Measurements from ENCODE around the gene TUBB.

The TUBB gene

GRCh38 chr6:30749554-30750378, 29.6 kb downstream of the TUBB start:
- H2BK120ac ChIP-seq (ENCODE audit: low read depth, low read length): no peak overlapping the region
- peak overlapping the region in 1 of 2 experiments; percentile 87 for H3K14ac ChIP-seq (ENCODE audit: low read length in 2 of 2)
- H2AK5ac ChIP-seq (ENCODE audit: low read length, severe bottlenecking): peak overlapping the region; percentile 100
- H3K4me3 ChIP-seq (ENCODE audit: insufficient read depth in 1 of 2, low read depth in 1 of 2, low read length in 2 of 2): no peak overlapping the region
- H2AFZ ChIP-seq (ENCODE audit: low read depth, low read length): no peak overlapping the region
- WGBS: 89% methylated on average over 12 of the region's 12 CpGs
- peak overlapping the region in 1 of 2 experiments; percentile 78 for H3K4ac ChIP-seq (ENCODE audit: low read depth in 1 of 2, low read length in 2 of 2)
- H3K9me3 ChIP-seq (ENCODE audit: control insufficient read depth, low read length): no peaks in the 10 kb centered on the region
- H3K4me1 ChIP-seq (ENCODE audit: control insufficient read depth, insufficient read depth, low read depth, low read length): peaks cover 27% of the 10 kb centered on the region
- no peak for DNase-seq
- no peak overlapping the region for H4K91ac ChIP-seq (ENCODE audit: low read length)
- peak overlapping the region; percentile 89 for H3K27ac ChIP-seq (ENCODE audit: low read length, poor library complexity, severe bottlenecking)
- no peak overlapping the region for H3K4me2 ChIP-seq (ENCODE audit: low read length, poor library complexity, severe bottlenecking)
- H2BK15ac ChIP-seq (ENCODE audit: low read depth, poor library complexity, severe bottlenecking): peak overlapping the region; percentile 56
- H3K9ac ChIP-seq (ENCODE audit: low read length): peak overlapping the region; percentile 30
- no peaks in the 10 kb centered on the region for H3K27me3 ChIP-seq (ENCODE audit: control insufficient read depth in 1 of 2, insufficient read depth in 1 of 2, low read length in 2 of 2)
- peak overlapping the region; percentile 32 to 98 for H2BK12ac ChIP-seq (ENCODE audit: low read length in 2 of 2)
- H3K79me1 ChIP-seq (replicated peaks; ENCODE audit: low read length, poor library complexity, severe bottlenecking): no peaks in the 10 kb centered on the region
- H4K8ac ChIP-seq (ENCODE audit: low read length): no peak overlapping the region
- H3K36me3 ChIP-seq (ENCODE audit: control insufficient read depth in 1 of 2, insufficient read depth in 2 of 2, low read depth in 1 of 2, low read length in 2 of 2): no peaks in the 10 kb centered on the region
- peak overlapping the region in 1 of 2 experiments; percentile 96 for H3K18ac ChIP-seq (ENCODE audit: low read depth in 1 of 2, low read length in 2 of 2)
- peak overlapping the region; percentile 94 for H2BK5ac ChIP-seq (ENCODE audit: low read depth, low read length, poor library complexity, severe bottlenecking)
- no peak overlapping the region for H3K23ac ChIP-seq (ENCODE audit: low read length in 2 of 2)

- Histone ChIP-seq H2BK15ac (ENCODE audit: low read depth, poor library complexity, severe bottlenecking) (no peak overlapping the region), H3K27me3 (ENCODE audit: control insufficient read depth in 1 of 2, insufficient read depth in 1 of 2, low read length in 2 of 2) (no peaks in the 10 kb centered on the region), H2BK120ac (ENCODE audit: low read depth, low read length) (no peak overlapping the region), H3K9ac (ENCODE audit: low read length) (no peak overlapping the region), H3K4me2 (ENCODE audit: low read length, poor library complexity, severe bottlenecking) (no peak overlapping the region), H3K79me1 (replicated peaks; ENCODE audit: low read length, poor library complexity, severe bottlenecking) (no peaks in the 10 kb centered on the region), H2AFZ (ENCODE audit: low read depth, low read length) (no peak overlapping the region), H2BK5ac (ENCODE audit: low read depth, low read length, poor library complexity, severe bottlenecking) (peak overlapping the region; percentile 85), H3K27ac (ENCODE audit: low read length, poor library complexity, severe bottlenecking) (peak overlapping the region; percentile 89), H3K4ac (ENCODE audit: low read depth in 1 of 2, low read length in 2 of 2) (no peak overlapping the region), H3K9me3 (ENCODE audit: control insufficient read depth, low read length) (no peaks in the 10 kb centered on the region), H3K36me3 (ENCODE audit: control insufficient read depth in 1 of 2, insufficient read depth in 2 of 2, low read depth in 1 of 2, low read length in 2 of 2) (no peaks in the 10 kb centered on the region), H3K23ac (ENCODE audit: low read length in 2 of 2) (no peak overlapping the region), H4K8ac (ENCODE audit: low read length) (no peak overlapping the region), H4K91ac (ENCODE audit: low read length) (no peak overlapping the region), H2AK5ac (ENCODE audit: low read length, severe bottlenecking) (peak overlapping the region; percentile 88), H2BK12ac (ENCODE audit: low read length in 2 of 2) (peak overlapping the region in 1 of 2 experiments; percentile 31), H3K18ac (ENCODE audit: low read depth in 1 of 2, low read length in 2 of 2) (no peak overlapping the region), H3K14ac (ENCODE audit: low read length in 2 of 2) (no peak overlapping the region), H3K4me3 (ENCODE audit: insufficient read depth in 1 of 2, low read depth in 1 of 2, low read length in 2 of 2) (no peak overlapping the region), H3K4me1 (ENCODE audit: control insufficient read depth, insufficient read depth, low read depth, low read length) (peaks cover 26% of the 10 kb centered on the region)
- no peak for DNase-seq
Measured at GRCh38 chr6:30750379-30750668, 30.2 kb downstream of the TUBB start.

- Histone ChIP-seq H3K27ac (ENCODE audit: low read length, poor library complexity, severe bottlenecking) (peak overlapping the region; percentile 99), H2BK120ac (ENCODE audit: low read depth, low read length) (peak overlapping the region; percentile 86), H4K91ac (ENCODE audit: low read length) (peak overlapping the region; percentile 92), H3K18ac (ENCODE audit: low read depth in 1 of 2, low read length in 2 of 2) (peak overlapping the region; percentile 74 to 92), H2AK5ac (ENCODE audit: low read length, severe bottlenecking) (peak overlapping the region; percentile 97), H3K4ac (ENCODE audit: low read depth in 1 of 2, low read length in 2 of 2) (peak overlapping the region; percentile 85 to 86), H2BK15ac (ENCODE audit: low read depth, poor library complexity, severe bottlenecking) (peak overlapping the region; percentile 94), H3K27me3 (ENCODE audit: control insufficient read depth in 1 of 2, insufficient read depth in 1 of 2, low read length in 2 of 2) (no peaks in the 10 kb centered on the region), H3K23ac (ENCODE audit: low read length in 2 of 2) (no peak overlapping the region), H3K14ac (ENCODE audit: low read length in 2 of 2) (peak overlapping the region in 1 of 2 experiments; percentile 73), H3K4me3 (ENCODE audit: insufficient read depth in 1 of 2, low read depth in 1 of 2, low read length in 2 of 2) (peak overlapping the region in 1 of 2 experiments; percentile 62), H3K36me3 (ENCODE audit: control insufficient read depth in 1 of 2, insufficient read depth in 2 of 2, low read depth in 1 of 2, low read length in 2 of 2) (no peaks in the 10 kb centered on the region), H3K9me3 (ENCODE audit: control insufficient read depth, low read length) (no peaks in the 10 kb centered on the region), H2BK5ac (ENCODE audit: low read depth, low read length, poor library complexity, severe bottlenecking) (peak overlapping the region; percentile 99), H3K4me2 (ENCODE audit: low read length, poor library complexity, severe bottlenecking) (no peak overlapping the region), H3K9ac (ENCODE audit: low read length) (peak overlapping the region; percentile 80), H3K4me1 (ENCODE audit: control insufficient read depth, insufficient read depth, low read depth, low read length) (peaks cover 25% of the 10 kb centered on the region), H4K8ac (ENCODE audit: low read length) (peak overlapping the region; percentile 93), H3K79me1 (replicated peaks; ENCODE audit: low read length, poor library complexity, severe bottlenecking) (peaks cover 6% of the 10 kb centered on the region), H2AFZ (ENCODE audit: low read depth, low read length) (no peak overlapping the region), H2BK12ac (ENCODE audit: low read length in 2 of 2) (peak overlapping the region; percentile 82)
- WGBS: 32% methylated on average over 12 of the region's 12 CpGs
- peak; percentile 100 for DNase-seq
Measured at GRCh38 chr6:30752157-30752927, 32.2 kb downstream of the TUBB start.

GRCh38 chr6:30754631-30755030, 34.5 kb downstream of the TUBB start:
- H3K4me1 ChIP-seq (ENCODE audit: control insufficient read depth, insufficient read depth, low read depth, low read length): peaks cover 16% of the 10 kb centered on the region
- no peaks in the 10 kb centered on the region for H3K27me3 ChIP-seq (ENCODE audit: control insufficient read depth in 1 of 2, insufficient read depth in 1 of 2, low read length in 2 of 2)
- H4K91ac ChIP-seq (ENCODE audit: low read length): no peak overlapping the region
- no peak overlapping the region for H3K4me3 ChIP-seq (ENCODE audit: insufficient read depth in 1 of 2, low read depth in 1 of 2, low read length in 2 of 2)
- no peak overlapping the region for H2AK5ac ChIP-seq (ENCODE audit: low read length, severe bottlenecking)
- no peak overlapping the region for H2BK5ac ChIP-seq (ENCODE audit: low read depth, low read length, poor library complexity, severe bottlenecking)
- H2BK120ac ChIP-seq (ENCODE audit: low read depth, low read length): no peak overlapping the region
- peaks cover 6% of the 10 kb centered on the region for H3K79me1 ChIP-seq (replicated peaks; ENCODE audit: low read length, poor library complexity, severe bottlenecking)
- no peak overlapping the region for H3K9ac ChIP-seq (ENCODE audit: low read length)
- H3K36me3 ChIP-seq (ENCODE audit: control insufficient read depth in 1 of 2, insufficient read depth in 2 of 2, low read depth in 1 of 2, low read length in 2 of 2): no peaks in the 10 kb centered on the region
- WGBS: 100% methylated on average over 1 of the region's 3 CpGs
- H3K18ac ChIP-seq (ENCODE audit: low read depth in 1 of 2, low read length in 2 of 2): no peak overlapping the region
- no peak overlapping the region for H2BK15ac ChIP-seq (ENCODE audit: low read depth, poor library complexity, severe bottlenecking)
- H3K9me3 ChIP-seq (ENCODE audit: control insufficient read depth, low read length): no peaks in the 10 kb centered on the region
- peak; percentile 21 for DNase-seq
- no peak overlapping the region for H4K8ac ChIP-seq (ENCODE audit: low read length)
- H3K27ac ChIP-seq (ENCODE audit: low read length, poor library complexity, severe bottlenecking): no peak overlapping the region
- no peak overlapping the region for H3K4ac ChIP-seq (ENCODE audit: low read depth in 1 of 2, low read length in 2 of 2)
- no peak overlapping the region for H3K14ac ChIP-seq (ENCODE audit: low read length in 2 of 2)
- H2BK12ac ChIP-seq (ENCODE audit: low read length in 2 of 2): no peak overlapping the region
- H3K23ac ChIP-seq (ENCODE audit: low read length in 2 of 2): no peak overlapping the region
- H3K4me2 ChIP-seq (ENCODE audit: low read length, poor library complexity, severe bottlenecking): no peak overlapping the region
- no peak overlapping the region for H2AFZ ChIP-seq (ENCODE audit: low read depth, low read length)

All from mesenchymal stem cell (in vitro differentiated cells and primary cell).